ENCODE measurements around the gene INO80B. TPM values are rescaled to one million over a fixed set of nuclear protein-coding genes. Genes with fewer than 3 reads are reported as not detected.

The INO80B gene
- total and polyA plus RNA-seq, 9 of the 15 experiments (the other 6 are each of a cell fraction or from before 2014, with no cell fraction given): 0.41 to 22.6 (median 9.0) TPM

GRCh38 chr2:74421221-74421870 lies 33.5 kb upstream of the INO80B start, which contains the start of the genes C2orf81 and WDR54 (continued):
- no peak for TF ChIP-seq ZBTB11 (CRISPR knock-in tag; IDR thresholded peaks at IDR 0.05)
- TF ChIP-seq CHD4 (IDR thresholded peaks at IDR 0.05; ENCODE audit: insufficient read depth, insufficient replicate concordance, low read depth, low read length, poor library complexity, severe bottlenecking): no peak
- TF ChIP-seq ASH1L (IDR thresholded peaks at IDR 0.05; ENCODE audit: borderline replicate concordance, low read depth, partially characterized antibody): no peak
- TF ChIP-seq ZNF140 (CRISPR knock-in tag; IDR thresholded peaks at IDR 0.05): no peak
- peak; percentile 30; the same call in 1 of the 2 replicates for TF ChIP-seq ZFX (CRISPR knock-in tag; IDR thresholded peaks at IDR 0.05)
- peak; percentile 97 for TF ChIP-seq BHLHE40 (IDR thresholded peaks at IDR 0.05; ENCODE audit: low read length)
- TF ChIP-seq RBM34 (IDR thresholded peaks at IDR 0.05; ENCODE audit: borderline replicate concordance, insufficient read depth, low read length): no peak
- no peak for TF ChIP-seq BRF2 (IDR thresholded peaks at IDR 0.05; ENCODE audit: borderline replicate concordance, insufficient read depth, insufficient read length)
- no peak for TF ChIP-seq NBN (IDR thresholded peaks at IDR 0.05; ENCODE audit: low read depth)
- no peak for TF ChIP-seq CTCFL (IDR thresholded peaks at IDR 0.05; ENCODE audit: borderline replicate concordance, insufficient read depth, low read depth, low read length, poor library complexity, severe bottlenecking)
- TF ChIP-seq COPS2 (conservative IDR thresholded peaks at IDR 0.05): no peak
- TF ChIP-seq CREM (IDR thresholded peaks at IDR 0.05; ENCODE audit: low read depth): peak; percentile 62; the same call in 1 of the 2 replicates
- peak; percentile 40 to 55; a peak in 2 of 4 replicates for TF ChIP-seq MNT (conservative IDR thresholded peaks at IDR 0.05)
- TF ChIP-seq E2F6 (IDR thresholded peaks at IDR 0.05; ENCODE audit: borderline replicate concordance in 1 of 2, extremely low read depth in 1 of 2, insufficient read depth in 1 of 2, insufficient read length in 1 of 2, low read depth in 1 of 2, low read length in 1 of 2, poor library complexity in 1 of 2, severe bottlenecking in 1 of 2): peak; percentile 87

Data from K562 (cell line).